Activated naive CD4-positive, alpha-beta T cell (primary cell): ENCODE data around the gene WDFY2.
A peak's percentile ranks its signal among the peaks of the same experiment; 100 is the strongest.

Experiments
- DNase-seq, 4 experiments: peaks; one replicate each; lab custom pipeline; 2025; lab: John Stamatoyannopoulos, UW

WDFY2 gene

DNA sequence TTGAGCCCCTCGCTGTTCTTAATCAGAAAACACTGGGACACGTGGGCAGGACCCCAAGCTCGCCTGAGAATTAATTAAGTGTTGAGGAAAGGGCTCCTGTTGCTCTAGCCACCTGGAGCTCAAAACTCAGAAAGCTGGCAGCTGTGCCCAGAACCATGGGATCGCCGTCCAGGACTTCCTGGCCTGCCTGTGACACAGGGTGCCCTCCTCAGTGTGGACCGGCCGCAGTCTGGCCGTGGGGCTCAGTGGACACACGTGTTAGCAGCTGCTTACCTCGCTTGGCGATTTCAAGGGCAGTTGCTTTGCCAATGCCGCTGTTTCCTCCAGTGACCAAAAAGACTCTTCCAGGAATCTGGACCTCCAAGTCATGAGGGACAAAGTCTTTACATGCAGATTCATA lies 215.0 kb downstream of the WDFY2 start:
- no peak for DNase-seq

DNA sequence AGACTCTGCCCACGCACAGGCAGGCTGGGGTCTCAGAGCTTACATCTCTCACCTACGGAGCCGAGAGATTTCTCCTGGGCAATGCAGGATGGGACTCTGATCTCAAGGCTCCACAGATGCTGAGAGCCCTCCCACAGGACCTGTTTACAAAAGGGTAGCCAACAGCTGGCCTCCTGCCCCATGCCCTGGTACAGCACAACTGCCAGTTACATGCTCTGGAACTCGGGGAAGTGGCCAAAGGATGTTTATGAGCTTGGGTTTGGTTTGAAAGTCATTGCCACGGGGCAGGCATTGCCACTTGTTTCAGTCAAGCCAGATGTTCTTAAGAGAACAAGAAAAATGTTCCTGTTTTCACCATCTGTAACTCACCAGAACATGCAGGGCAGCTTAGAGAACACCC lies 216.2 kb downstream of the WDFY2 start:
- no peak for DNase-seq

DNA sequence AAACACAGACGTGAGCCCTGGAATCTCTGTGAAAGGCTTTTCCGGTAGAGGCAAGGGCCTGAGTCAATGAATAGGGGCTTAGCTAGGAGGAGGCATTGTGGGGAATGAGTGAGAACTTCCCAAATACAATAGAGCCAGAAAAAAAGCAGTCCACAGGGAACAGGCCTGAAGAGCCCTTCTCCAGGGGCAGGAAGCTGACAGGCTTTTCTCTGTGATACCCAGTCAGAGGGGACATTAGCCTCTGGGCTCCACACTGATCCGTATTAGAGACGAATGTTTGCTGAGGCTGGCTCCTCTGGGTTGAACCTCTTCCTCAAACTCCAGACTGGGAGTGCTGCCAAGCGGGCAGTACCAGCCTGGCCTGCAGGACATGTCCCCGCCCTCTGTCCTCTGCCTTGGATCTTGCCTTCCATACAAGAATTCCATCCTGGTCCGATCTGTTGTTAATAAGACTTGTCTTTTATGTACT lies 217.4 kb downstream of the WDFY2 start:
- no peak for DNase-seq

DNA sequence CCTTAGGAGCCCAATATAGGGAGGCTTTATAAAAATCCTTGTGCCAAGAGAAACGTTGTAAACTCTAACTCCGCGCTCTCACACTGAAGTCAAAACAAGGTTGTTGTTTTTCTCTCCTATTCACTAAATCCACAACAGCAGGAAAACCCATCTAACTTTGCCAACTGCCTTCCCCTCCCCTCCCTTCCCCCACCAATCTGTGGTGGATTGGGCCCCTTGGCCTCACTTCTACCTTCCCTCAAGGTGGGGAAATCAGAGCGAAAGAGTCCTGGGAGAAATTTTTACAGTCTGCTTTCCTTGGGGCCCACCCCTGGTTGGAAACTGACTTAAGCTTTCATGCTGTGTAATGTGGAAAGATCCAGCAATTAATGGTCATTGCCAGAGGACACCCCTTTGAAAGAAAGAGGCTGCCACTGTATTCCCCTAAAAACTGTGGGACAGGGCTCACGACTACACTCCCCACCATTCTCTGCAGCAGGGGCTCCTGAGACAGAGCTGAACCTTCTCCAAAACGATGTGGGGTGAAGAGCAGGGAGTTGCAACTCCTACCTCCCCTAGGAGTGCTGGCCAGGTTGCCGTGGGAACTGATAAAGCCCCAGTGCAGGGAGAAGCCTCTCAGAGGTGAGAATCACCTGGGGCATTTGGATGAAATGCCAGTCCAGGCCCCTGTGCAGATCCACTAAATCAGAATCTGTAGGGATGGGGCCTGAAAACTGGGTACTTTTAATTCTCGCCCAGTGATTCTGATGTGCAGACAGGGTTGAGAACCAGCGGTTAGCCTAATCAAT lies 218.6 kb downstream of the WDFY2 start:
- peak in 1 of 4 experiments; percentile 29 for DNase-seq

DNA sequence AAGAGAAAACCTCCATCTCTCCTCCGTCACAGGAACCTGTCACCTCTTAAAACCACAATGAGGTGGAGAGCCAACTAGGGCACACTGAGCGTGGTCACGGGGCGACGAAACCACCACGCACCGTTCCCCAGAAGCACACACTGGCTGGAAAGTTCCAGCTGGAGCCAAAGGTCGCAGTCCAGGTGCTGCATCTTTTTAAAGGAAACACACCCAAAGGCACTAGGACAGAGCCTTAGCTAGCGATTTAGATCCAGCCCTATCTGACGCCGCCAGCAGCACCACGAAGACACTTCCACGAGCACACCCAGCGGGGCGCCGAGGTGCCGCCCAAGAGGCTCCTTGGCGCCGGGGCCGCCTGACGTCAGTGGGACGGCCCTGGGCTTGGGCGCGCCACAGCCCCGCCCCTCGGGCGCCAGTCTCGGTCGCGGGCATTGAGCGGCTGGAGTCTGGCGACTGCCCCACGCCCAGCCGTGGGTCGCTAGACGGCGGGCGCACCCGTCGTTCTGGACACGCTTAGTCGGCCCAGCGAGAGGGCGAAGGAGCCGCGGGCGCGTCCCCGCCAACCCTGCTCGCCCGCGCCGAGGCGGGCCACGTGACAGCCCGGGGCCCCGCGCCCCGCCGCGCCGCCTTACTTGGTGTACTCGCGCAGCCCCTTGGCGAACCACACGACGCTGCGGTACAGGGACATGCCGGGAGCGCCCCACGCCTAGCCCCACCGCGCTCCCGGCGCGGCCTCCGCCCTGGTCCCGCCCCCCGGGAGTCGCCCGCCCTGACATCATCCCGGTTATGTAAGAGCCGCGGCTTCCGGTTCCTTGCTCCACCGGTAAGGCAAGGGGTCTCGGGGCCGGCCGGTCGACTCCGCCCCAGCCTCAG lies 219.4 kb downstream of the WDFY2 start, which contains the start of gene DHRS12:
TSS of gene DHRS12 (minus strand) at position 742 of the 873 bp plus-strand sequence. CDS start 4,504 bp downstream, outside the sequence.
- peak; percentile 68 to 81 (median 70) for DNase-seq

DNA sequence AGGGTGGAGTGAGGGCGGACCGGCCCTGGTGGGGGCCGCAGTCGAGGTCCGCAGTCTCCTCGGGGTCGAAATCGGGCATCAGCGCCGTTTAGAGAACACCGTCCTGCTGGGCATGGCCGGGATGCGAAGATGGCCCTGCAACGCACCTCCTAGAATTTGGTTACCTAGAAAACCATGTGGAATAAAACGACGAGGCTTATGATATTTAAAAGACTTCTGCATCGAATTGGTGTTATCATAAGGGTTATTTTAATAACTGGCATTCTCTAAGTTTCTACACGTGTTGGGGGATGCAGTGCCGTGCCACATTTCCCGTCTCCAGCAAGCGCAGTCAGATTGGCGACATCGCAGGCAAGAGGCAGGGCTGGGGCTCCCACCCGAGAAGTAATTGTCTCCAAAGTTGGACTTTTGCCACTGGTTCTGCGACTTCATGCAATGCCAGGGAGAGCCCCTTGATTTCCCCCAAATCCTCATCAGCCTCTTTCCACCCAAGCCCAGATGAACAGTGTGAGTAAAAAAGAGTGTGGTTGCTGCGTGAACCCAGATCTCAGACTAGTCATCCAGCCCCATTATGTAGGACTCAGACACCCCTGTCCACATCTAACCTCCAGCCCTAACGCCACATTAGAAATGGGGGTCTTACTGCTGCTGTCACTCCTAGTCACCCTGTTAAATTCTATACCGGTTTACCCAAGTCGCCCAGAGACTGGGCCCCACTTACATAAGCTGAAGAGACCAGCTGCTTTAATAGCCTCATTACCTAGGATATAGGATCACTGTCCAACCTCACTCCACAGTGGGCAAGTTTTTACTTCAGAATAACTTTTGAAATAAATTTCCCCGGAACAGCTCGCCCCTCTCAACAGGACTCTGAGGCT lies 220.3 kb downstream of the WDFY2 start:
- DNase-seq = peak in 3 of 4 experiments; percentile 7 to 42 (median 35)

DNA sequence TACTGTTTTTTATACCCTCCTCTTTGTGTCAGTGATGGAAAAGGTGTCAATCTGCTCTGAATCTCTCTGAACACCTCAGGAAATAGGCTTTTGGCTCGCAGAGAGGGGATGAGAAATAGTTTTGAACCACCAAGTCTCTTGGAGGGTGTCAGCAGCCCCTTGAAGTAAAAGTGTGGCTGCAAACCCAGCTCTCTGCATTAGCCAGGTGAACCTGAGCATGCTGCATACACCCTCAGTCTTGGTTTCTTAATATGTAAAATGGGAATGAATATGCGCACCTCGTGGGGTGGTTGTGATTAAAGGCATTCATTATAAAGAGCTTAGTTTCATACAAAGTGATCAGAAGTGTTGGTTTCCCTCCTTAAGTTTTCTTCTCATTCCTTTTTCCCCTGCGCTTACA lies 221.1 kb downstream of the WDFY2 start:
- DNase-seq = no peak

DNA sequence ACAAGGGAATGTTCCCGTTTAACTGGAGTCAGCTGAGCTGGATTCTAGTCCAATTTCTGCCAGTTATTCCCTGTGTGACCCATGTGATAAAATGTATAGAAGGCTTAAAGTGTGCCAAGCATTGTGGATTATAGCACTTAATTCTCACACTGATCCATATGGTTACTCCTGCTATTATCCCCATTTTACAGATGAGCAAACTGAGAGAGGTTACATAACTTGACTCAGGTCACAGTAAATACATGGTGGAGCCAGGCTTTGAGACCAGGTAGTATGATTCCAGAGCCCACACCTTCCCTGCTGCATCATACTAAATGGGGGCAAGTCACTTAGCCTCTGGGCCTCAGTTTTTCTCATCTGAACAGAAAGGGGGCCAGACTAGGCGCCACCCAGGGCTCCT lies 221.7 kb downstream of the WDFY2 start:
- DNase-seq = no peak

DNA sequence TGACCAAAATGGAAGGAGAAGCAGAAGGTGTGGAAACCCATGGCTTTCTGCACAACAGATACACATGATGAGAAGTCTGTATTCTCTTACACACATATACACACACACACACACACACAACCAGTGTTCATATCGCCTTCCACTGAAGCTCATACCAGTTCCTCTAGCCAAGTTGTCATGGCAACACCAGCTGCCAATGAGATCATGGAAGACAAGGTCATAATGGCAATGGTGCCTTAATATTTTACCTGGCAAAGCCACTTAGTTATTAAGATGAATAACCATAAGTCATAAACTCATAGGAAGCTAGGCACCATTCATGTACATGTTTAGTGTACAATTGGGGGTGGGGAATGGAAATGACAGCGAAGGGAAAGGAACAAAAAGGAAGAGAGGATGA lies 222.3 kb downstream of the WDFY2 start:
- DNase-seq = no peak

DNA sequence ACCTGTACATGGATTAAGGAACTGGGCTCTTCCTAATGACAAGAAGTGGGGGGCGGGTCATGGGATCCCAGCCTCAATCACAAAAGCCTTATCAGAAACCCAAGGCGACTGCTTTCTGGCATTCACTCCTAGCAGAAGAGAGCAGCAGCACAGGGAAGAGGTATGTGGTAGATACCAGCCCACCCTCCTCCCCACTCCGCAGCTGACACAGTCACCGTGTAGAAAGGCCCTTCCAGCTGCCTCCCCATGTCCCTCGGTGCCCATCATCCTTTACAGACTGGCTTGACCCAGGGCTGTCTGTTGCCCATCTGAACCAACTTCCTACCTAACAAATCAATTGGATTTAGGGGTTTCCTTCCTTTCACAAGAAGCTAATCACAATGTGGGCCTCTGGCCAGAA lies 222.8 kb downstream of the WDFY2 start:
- DNase-seq = no peak

DNA sequence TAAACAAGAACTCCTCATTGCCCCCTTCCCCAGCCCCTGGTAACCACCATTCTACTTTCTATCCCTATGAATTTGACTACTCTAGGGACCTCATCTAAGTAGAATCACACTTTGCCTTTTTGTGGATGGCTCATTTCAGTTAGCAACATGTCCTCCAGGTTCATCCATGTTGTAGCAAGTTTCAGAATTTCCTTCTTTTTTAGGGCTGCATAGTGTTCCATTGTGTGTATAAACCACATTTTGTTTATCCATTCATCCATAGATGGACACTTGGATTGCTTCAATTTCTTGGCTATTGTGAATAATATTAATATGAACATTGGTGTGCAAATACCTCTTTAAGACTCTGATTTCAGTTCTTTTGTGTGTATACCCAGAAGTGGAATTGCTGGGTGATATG lies 224.5 kb downstream of the WDFY2 start:
- no peak for DNase-seq

DNA sequence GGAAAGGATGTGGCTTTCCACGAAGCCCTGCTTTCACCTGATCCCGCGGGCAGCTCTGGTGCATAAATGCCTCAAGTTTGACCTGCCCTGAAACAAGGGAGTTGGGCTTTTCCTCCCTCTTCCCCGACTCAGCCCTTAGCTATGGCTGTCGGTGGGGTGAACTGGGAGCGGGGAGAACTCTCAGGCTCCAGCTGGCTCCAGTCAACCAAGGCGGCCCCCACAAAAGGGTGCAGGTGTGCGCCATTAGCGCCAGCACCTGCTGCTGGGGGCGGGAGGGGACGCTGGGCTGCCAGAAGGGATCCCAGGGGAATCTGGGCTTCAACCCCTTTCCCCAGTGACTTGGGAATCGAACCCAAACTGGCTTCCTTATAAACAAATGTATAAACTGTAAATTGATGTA lies 226.8 kb downstream of the WDFY2 start:
- DNase-seq = no peak

DNA sequence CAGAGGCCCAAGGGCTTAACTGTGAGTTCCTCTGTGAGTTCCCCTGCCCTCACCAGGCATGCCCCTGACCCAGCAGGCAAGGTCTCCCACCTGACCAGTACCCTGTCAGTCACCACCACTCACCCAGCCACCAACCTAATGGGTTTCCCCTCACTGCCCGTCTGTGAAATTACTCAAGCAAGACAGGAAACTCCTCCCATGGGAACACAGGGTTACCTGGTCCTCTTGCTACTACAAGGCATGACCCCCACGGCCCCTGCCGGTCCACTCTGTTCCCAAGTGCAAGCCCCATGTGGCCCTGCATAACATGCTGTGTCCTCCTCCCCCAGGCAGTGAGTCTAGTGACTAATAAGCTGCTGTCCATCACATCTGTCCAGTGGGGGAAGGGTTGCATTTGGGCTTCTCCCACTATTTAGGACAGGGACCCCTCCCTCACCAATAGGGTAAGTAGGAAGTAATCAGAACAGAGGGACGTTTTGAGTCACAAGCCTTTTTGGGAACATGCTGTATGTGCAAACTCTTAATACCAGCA lies 227.7 kb downstream of the WDFY2 start:
- DNase-seq = no peak

DNA sequence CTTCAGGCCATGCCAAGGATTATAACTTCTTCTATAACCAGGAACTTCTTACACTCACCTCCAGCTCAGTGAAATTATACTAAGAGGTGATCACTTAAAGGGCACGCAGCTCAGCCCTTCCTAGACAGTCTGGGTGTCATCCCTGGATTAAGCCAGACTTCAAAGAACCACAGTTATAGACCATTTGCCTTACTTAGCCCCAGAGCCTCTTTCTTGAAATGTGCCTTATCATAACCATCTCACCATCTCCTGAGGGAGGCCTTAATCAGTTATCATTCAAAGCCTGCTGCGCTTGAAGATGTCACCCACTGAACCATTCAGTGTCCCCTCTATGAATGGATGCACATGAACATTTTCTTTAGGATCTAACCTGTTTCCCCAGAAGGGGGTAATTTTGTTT lies 229.8 kb downstream of the WDFY2 start:
- DNase-seq = no peak

DNA sequence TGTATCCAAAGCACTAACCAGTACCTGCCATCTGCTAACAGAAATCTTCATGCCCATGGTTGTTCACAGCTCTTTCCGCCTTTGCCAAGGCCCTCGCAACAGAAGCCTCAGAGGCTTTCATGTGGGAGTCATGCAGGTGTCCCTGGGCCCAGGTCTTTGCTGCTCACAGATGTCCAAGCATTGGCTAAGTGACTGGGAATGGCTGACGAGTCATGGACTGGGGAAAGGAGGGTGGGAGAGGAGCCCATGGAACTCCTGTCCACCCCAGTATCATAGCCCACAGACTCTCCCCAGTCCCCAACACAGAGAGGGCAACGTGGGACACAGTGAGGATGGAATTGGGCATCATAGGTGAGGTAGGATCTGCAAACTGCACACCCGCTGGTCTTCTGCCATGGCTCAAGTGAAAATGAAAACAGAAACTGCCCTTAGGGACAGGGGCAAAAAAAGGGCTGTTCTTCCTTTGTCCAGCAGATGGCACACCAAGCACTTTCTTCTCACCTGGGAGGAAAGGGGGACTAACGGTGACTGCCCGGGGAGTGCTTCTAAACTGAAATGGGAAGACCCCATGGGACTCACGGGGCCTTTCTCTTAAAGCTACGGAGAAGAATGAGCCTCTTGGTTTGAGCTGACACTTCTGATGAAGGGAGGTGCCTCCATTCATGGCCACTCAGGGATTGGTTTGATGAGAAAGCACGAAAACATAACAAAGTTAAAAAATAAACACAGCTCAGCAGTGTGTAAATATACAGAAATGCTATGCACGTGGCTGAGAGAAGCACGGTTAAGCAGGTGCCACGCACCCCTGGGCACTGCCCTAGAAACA lies 230.8 kb downstream of the WDFY2 start:
- peak; percentile 24 to 59 (median 40) for DNase-seq

DNA sequence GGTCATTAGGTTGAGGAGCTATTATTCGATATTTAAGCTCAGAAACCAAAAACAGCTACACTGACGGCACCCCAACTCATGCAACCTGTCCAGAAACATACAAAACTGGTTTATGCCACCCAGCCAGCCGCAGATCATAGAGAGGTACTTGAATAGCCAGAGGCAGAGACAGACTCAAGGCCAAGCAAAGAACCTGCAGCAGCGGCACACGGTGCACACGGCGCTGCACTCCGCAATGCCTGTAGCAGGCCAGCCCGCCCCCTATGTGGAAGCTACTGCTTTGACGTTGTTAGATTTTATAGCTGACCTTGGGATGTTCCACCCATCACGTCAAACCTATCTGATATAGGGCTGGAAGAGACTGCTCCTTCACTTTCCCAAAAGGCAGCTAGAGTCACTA lies 231.6 kb downstream of the WDFY2 start:
- DNase-seq = no peak

DNA sequence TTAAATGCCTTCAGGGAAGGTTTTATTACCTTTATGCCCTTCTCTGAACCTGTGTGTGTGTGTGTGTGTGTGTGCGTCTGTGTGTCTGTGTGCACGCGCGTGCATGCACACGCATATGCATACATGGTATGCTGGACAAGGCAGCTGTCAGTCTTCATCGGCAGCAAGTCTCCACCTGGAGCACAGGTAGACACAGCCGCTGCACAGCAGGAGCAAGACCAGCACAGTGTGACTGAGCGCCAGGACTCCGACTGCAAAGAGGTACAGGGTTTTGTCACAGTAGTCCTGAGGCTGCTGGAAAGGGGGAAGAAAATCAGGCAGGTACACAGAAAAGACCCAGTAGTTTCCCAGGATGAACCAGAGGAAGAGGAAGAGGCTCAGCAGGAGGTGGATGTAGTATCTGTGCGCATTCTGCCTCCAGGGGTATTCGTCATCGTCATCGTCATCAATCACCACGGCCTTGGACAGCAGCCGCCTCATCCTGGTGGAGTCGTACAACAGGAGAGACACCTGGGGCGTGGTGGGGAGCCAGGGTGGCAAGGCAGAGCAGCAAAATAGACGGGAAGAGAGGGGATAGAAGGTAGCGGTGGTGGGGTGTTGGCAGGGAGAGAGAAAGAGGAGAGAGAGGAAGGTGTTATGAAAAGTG lies 232.5 kb downstream of the WDFY2 start:
- DNase-seq = no peak
